ENCODE measurements around the gene CX3CR1.

Gene CX3CR1

GRCh38 chr3:39221141-39221530 lies 58.7 kb downstream of the CX3CR1 start:
- no peak for DNase-seq (ENCODE audit: low spot score)

GRCh38 chr3:39220407-39221140 lies 59.3 kb downstream of the CX3CR1 start:
- no peak for DNase-seq (ENCODE audit: low spot score)

GRCh38 chr3:39219702-39220101 lies 60.1 kb downstream of the CX3CR1 start:
- no peak for DNase-seq (ENCODE audit: low spot score)

GRCh38 chr3:39216176-39216790 lies 63.6 kb downstream of the CX3CR1 start:
- DNase-seq (ENCODE audit: low spot score) = peak; percentile 53

GRCh38 chr3:39213613-39214012 lies 66.2 kb downstream of the CX3CR1 start:
- DNase-seq (ENCODE audit: low spot score) = no peak
